Hepatocyte (in vitro differentiated cells): ENCODE measurements around the gene NR2F1-AS1.

ENCODE experiments used
- EZH2 ChIP-seq: fragments of 200-600 bp; sonication (generic); IDR thresholded peaks from 2 replicates; pipeline ENCODE4 v1.6.1; 2016; ENCODE audit warnings: antibody characterized with exemption, mild to moderate bottlenecking, borderline replicate concordance
- EZH2phosphoT487 ChIP-seq: fragments of 200-600 bp; sonication (generic); IDR thresholded peaks from one replicate; pipeline ENCODE4 v1.6.1; 2018; ENCODE audit warnings: antibody characterized with exemption, mild to moderate bottlenecking, low read depth, moderate library complexity; ENCODE audit not compliant: unreplicated experiment, severe bottlenecking
- TF ChIP-seq, protein P1 (sequence below): fragments of 200-600 bp; sonication (generic); IDR thresholded peaks from 2 replicates; pipeline ENCODE4 v1.5.1; 2016; ENCODE audit warnings: antibody characterized with exemption, mild to moderate bottlenecking; ENCODE audit not compliant: poor library complexity

DNA sequence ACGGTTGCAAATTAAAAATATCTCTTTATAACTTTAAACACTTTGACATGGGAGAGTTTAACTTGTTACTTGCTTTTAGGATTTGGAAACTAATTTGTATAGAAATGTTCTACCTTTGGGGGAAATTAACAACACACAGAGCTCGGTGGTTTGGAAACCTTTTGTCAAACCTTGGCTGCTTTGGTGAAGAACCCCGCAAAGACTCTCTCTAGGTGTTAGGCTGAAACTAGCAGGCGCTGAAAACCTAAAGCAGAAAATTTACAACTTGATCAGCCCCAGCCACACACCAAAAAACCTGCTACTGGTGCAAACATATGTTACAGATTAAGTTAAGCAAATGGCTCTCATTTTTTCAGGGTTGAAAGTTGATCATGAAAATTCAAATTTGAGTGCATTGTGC, 27.8 kb upstream of the NR2F1-AS1 start:
- TF ChIP-seq EZH2 = no peak
- TF ChIP-seq, protein P1, sequence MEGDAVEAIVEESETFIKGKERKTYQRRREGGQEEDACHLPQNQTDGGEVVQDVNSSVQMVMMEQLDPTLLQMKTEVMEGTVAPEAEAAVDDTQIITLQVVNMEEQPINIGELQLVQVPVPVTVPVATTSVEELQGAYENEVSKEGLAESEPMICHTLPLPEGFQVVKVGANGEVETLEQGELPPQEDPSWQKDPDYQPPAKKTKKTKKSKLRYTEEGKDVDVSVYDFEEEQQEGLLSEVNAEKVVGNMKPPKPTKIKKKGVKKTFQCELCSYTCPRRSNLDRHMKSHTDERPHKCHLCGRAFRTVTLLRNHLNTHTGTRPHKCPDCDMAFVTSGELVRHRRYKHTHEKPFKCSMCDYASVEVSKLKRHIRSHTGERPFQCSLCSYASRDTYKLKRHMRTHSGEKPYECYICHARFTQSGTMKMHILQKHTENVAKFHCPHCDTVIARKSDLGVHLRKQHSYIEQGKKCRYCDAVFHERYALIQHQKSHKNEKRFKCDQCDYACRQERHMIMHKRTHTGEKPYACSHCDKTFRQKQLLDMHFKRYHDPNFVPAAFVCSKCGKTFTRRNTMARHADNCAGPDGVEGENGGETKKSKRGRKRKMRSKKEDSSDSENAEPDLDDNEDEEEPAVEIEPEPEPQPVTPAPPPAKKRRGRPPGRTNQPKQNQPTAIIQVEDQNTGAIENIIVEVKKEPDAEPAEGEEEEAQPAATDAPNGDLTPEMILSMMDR = no peak
- no peak for TF ChIP-seq EZH2phosphoT487
